Measurements from ENCODE around the gene TFDP2.

- TF ChIP-seq ZNF707 (CRISPR knock-in tag; conservative IDR thresholded peaks at IDR 0.05) (no peak), GATAD2B (IDR thresholded peaks at IDR 0.05; ENCODE audit: borderline replicate concordance) (no peak), GATA2 (CRISPR knock-in tag; IDR thresholded peaks at IDR 0.05) (no peak), CTCF (IDR thresholded peaks at IDR 0.05 in 2 of 3, conservative IDR thresholded peaks at IDR 0.05 in 1 of 3; ENCODE audit: insufficient read depth in 2 of 3, low read depth in 1 of 3, low read length in 3 of 3) (no peak), BRF1 (IDR thresholded peaks at IDR 0.05; ENCODE audit: borderline replicate concordance, extremely low read depth, insufficient read length) (no peak), HMG20A (CRISPR knock-in tag; conservative IDR thresholded peaks at IDR 0.05) (no peak), SP1 (CRISPR knock-in tag; IDR thresholded peaks at IDR 0.05) (no peak), BCLAF1 (IDR thresholded peaks at IDR 0.05; ENCODE audit: borderline replicate concordance in 1 of 2, control insufficient read depth in 1 of 2, low read depth in 2 of 2, low read length in 1 of 2) (no peak), XRCC5 (IDR thresholded peaks at IDR 0.05; ENCODE audit: low read depth, low read length) (no peak)
- TF ChIP-seq, protein P1, sequence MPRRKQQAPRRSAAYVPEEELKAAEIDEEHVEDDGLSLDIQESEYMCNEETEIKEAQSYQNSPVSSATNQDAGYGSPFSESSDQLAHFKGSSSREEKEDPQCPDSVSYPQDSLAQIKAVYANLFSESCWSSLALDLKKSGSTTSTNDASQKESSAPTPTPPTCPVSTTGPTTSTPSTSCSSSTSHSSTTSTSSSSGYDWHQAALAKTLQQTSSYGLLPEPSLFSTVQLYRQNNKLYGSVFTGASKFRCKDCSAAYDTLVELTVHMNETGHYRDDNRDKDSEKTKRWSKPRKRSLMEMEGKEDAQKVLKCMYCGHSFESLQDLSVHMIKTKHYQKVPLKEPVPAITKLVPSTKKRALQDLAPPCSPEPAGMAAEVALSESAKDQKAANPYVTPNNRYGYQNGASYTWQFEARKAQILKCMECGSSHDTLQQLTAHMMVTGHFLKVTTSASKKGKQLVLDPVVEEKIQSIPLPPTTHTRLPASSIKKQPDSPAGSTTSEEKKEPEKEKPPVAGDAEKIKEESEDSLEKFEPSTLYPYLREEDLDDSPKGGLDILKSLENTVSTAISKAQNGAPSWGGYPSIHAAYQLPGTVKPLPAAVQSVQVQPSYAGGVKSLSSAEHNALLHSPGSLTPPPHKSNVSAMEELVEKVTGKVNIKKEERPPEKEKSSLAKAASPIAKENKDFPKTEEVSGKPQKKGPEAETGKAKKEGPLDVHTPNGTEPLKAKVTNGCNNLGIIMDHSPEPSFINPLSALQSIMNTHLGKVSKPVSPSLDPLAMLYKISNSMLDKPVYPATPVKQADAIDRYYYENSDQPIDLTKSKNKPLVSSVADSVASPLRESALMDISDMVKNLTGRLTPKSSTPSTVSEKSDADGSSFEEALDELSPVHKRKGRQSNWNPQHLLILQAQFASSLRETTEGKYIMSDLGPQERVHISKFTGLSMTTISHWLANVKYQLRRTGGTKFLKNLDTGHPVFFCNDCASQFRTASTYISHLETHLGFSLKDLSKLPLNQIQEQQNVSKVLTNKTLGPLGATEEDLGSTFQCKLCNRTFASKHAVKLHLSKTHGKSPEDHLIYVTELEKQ (CRISPR knock-in tag; IDR thresholded peaks at IDR 0.05): no peak
- TF ChIP-seq, protein P2, sequence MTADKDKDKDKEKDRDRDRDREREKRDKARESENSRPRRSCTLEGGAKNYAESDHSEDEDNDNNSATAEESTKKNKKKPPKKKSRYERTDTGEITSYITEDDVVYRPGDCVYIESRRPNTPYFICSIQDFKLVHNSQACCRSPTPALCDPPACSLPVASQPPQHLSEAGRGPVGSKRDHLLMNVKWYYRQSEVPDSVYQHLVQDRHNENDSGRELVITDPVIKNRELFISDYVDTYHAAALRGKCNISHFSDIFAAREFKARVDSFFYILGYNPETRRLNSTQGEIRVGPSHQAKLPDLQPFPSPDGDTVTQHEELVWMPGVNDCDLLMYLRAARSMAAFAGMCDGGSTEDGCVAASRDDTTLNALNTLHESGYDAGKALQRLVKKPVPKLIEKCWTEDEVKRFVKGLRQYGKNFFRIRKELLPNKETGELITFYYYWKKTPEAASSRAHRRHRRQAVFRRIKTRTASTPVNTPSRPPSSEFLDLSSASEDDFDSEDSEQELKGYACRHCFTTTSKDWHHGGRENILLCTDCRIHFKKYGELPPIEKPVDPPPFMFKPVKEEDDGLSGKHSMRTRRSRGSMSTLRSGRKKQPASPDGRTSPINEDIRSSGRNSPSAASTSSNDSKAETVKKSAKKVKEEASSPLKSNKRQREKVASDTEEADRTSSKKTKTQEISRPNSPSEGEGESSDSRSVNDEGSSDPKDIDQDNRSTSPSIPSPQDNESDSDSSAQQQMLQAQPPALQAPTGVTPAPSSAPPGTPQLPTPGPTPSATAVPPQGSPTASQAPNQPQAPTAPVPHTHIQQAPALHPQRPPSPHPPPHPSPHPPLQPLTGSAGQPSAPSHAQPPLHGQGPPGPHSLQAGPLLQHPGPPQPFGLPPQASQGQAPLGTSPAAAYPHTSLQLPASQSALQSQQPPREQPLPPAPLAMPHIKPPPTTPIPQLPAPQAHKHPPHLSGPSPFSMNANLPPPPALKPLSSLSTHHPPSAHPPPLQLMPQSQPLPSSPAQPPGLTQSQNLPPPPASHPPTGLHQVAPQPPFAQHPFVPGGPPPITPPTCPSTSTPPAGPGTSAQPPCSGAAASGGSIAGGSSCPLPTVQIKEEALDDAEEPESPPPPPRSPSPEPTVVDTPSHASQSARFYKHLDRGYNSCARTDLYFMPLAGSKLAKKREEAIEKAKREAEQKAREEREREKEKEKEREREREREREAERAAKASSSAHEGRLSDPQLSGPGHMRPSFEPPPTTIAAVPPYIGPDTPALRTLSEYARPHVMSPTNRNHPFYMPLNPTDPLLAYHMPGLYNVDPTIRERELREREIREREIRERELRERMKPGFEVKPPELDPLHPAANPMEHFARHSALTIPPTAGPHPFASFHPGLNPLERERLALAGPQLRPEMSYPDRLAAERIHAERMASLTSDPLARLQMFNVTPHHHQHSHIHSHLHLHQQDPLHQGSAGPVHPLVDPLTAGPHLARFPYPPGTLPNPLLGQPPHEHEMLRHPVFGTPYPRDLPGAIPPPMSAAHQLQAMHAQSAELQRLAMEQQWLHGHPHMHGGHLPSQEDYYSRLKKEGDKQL (CRISPR knock-in tag; IDR thresholded peaks at IDR 0.05; ENCODE audit: borderline replicate concordance): no peak
Measured at GRCh38 chr3:141963301-141963700, 186.0 kb downstream of the TFDP2 start.

Data from K562 (cell line).